Lower leg skin (tissue), 3 donors: ENCODE measurements around the gene TEC.

Experiments
- CTCF ChIP-seq, 3 donors: fragments of 450-650 bp; IDR thresholded peaks; one replicate each; pipeline ENCODE4 v1.5.1; 2016; ENCODE audit warnings: antibody characterized with exemption in 3 of 3, mild to moderate bottlenecking in 3 of 3, moderate library complexity in 2 of 3
- POLR2A ChIP-seq, 2 donors: fragments of 450-650 bp; IDR thresholded peaks; one replicate each; pipeline ENCODE4 v1.6.1; 2016 to 2017; ENCODE audit warnings: antibody characterized with exemption in 2 of 2, mild to moderate bottlenecking in 1 of 2, moderate library complexity in 1 of 2

- no peak for TF ChIP-seq CTCF (IDR thresholded peaks at IDR 0.05)
- TF ChIP-seq POLR2A (IDR thresholded peaks at IDR 0.05): no peak
These were observed 10.7 kb downstream of the TEC start for GRCh38 chr4:48258845-48259397.
